Measurements from ENCODE around the gene MYB. TPM values are rescaled to one million over a fixed set of nuclear protein-coding genes. Genes with fewer than 3 reads are reported as not detected.

MYB gene
- total and polyA plus RNA-seq, 2 donors (not counting 3 experiments of a cell fraction or from before 2014, with no cell fraction given), result 0.14 to 0.53 TPM

DNA sequence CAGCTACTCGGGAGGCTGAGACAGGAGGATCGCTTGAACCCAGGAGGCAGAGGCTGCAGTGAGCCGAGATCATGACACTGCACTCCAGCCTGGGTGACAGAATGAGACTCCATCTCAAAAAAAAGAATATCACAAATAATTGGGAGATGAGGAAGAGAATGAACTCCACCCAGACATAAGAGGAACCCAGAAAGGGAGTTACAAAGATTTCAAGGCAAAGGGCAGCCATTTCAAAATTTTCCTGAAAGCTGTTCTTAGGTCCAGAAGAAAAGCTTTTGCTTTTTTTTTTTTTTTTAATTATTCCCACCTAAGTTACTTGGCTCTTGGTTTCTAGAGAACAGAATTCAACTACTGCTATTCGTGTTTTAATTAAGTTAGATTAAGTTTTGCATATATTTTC is 23.8 kb downstream of the MYB start:
- no peaks in the 10 kb centered on the region for H3K9me3 ChIP-seq (replicated peaks; ENCODE audit: control insufficient read depth, insufficient read depth, low read length)
- H3K9ac ChIP-seq (replicated peaks; ENCODE audit: extremely low read depth, insufficient read depth, low read length), result no peak overlapping the region
- DNase-seq (ENCODE audit: low read depth, low spot score) (no peak), FAIRE-seq (no peak)
- H3K36me3 ChIP-seq (ENCODE audit: control insufficient read depth in 2 of 2, extremely low read depth in 1 of 2, insufficient read depth in 2 of 2, low read length in 2 of 2), result no peaks in the 10 kb centered on the region
- no peaks in the 10 kb centered on the region for H3K79me2 ChIP-seq (ENCODE audit: control insufficient read depth, insufficient read depth, low read length)
- H3K9me1 ChIP-seq (replicated peaks; ENCODE audit: control insufficient read depth, extremely low read depth, insufficient read depth, low read length), result no peaks in the 10 kb centered on the region
- no peaks in the 10 kb centered on the region for H3K4me1 ChIP-seq (ENCODE audit: control insufficient read depth, extremely low read depth, insufficient read depth, low read length)
- POLR2A ChIA-PET, result no interaction called here
- H4K20me1 ChIP-seq (replicated peaks; ENCODE audit: control insufficient read depth, extremely low read depth, insufficient read depth, low read length), result no peaks in the 10 kb centered on the region
- CTCF ChIA-PET, result interaction anchor here (0.6 kb wide), 1 partner anchor 42 kb away, joined by 3 read pairs; no protein-coding TSS in a partner anchor
- H3K27me3 ChIP-seq (ENCODE audit: control insufficient read depth in 2 of 2, insufficient read depth in 2 of 2, low read length in 2 of 2), result no peaks in the 10 kb centered on the region
- H3K4me3 ChIP-seq (replicated peaks in 1 of 3; ENCODE audit: insufficient read depth in 1 of 3, low read depth in 1 of 3, low read length in 3 of 3), result no peak overlapping the region
- dilution Hi-C loops (cut with MboI; ENCODE audit: extremely low pct_ligation_motif_present, low sequenced_read_pairs), result no loop called here
- TF ChIP-seq MYC (IDR thresholded peaks at IDR 0.05; ENCODE audit: low read depth, low read length) (no peak), POLR2AphosphoS5 (IDR thresholded peaks at IDR 0.05; ENCODE audit: insufficient read depth, low read depth, low read length) (no peak), JUN (IDR thresholded peaks at IDR 0.05; ENCODE audit: borderline replicate concordance, insufficient read depth, insufficient read length, low read depth) (no peak), FOS (IDR thresholded peaks at IDR 0.05; ENCODE audit: borderline replicate concordance, insufficient read depth, low read length) (no peak), EZH2 (IDR thresholded peaks at IDR 0.05; ENCODE audit: borderline replicate concordance, low read depth, low read length, severe bottlenecking) (no peak), GATA2 (IDR thresholded peaks at IDR 0.05; ENCODE audit: insufficient read depth, insufficient read length, low read depth, low read length) (no peak), POLR2A (IDR thresholded peaks at IDR 0.05; ENCODE audit: low read depth, low read length) (no peak)
- TF ChIP-seq, protein P1, sequence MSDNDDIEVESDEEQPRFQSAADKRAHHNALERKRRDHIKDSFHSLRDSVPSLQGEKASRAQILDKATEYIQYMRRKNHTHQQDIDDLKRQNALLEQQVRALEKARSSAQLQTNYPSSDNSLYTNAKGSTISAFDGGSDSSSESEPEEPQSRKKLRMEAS (IDR thresholded peaks at IDR 0.05; ENCODE audit: insufficient read depth, insufficient read length), result no peak
- TF ChIP-seq, protein P2, sequence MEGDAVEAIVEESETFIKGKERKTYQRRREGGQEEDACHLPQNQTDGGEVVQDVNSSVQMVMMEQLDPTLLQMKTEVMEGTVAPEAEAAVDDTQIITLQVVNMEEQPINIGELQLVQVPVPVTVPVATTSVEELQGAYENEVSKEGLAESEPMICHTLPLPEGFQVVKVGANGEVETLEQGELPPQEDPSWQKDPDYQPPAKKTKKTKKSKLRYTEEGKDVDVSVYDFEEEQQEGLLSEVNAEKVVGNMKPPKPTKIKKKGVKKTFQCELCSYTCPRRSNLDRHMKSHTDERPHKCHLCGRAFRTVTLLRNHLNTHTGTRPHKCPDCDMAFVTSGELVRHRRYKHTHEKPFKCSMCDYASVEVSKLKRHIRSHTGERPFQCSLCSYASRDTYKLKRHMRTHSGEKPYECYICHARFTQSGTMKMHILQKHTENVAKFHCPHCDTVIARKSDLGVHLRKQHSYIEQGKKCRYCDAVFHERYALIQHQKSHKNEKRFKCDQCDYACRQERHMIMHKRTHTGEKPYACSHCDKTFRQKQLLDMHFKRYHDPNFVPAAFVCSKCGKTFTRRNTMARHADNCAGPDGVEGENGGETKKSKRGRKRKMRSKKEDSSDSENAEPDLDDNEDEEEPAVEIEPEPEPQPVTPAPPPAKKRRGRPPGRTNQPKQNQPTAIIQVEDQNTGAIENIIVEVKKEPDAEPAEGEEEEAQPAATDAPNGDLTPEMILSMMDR (IDR thresholded peaks at IDR 0.05; ENCODE audit: extremely low read depth in 1 of 2, insufficient read depth in 1 of 2, low read depth in 1 of 2, low read length in 2 of 2), result no peak
- H3K27ac ChIP-seq (ENCODE audit: insufficient read depth, low read depth, low read length), result no peak overlapping the region
- no peak overlapping the region for H2AFZ ChIP-seq (ENCODE audit: low read depth, low read length)
- intact Hi-C loops (cut with micrococcal nuclease), result no loop called here
- no TSS peak for BruUV-seq (replicated peaks)
- no peak overlapping the region for H3K4me2 ChIP-seq (ENCODE audit: insufficient read depth, low read length)

All from endothelial cell of umbilical vein (primary cell).